HG03159 (cell line): ENCODE results near the gene RAD17.
"Not testable (repeated sequence)": the region's sequence is repeated elsewhere in the genome, so short reads cannot be mapped to it uniquely, and the experiment has no call there.

Experiments used
- ATAC-seq: cut with Tn5 transposase; IDR thresholded peaks from one replicate; pipeline ENCODE4 v1.9.1; 2021; ENCODE audit warnings: mild to moderate bottlenecking, moderate library complexity; ENCODE audit not compliant: unreplicated experiment

The RAD17 gene

DNA sequence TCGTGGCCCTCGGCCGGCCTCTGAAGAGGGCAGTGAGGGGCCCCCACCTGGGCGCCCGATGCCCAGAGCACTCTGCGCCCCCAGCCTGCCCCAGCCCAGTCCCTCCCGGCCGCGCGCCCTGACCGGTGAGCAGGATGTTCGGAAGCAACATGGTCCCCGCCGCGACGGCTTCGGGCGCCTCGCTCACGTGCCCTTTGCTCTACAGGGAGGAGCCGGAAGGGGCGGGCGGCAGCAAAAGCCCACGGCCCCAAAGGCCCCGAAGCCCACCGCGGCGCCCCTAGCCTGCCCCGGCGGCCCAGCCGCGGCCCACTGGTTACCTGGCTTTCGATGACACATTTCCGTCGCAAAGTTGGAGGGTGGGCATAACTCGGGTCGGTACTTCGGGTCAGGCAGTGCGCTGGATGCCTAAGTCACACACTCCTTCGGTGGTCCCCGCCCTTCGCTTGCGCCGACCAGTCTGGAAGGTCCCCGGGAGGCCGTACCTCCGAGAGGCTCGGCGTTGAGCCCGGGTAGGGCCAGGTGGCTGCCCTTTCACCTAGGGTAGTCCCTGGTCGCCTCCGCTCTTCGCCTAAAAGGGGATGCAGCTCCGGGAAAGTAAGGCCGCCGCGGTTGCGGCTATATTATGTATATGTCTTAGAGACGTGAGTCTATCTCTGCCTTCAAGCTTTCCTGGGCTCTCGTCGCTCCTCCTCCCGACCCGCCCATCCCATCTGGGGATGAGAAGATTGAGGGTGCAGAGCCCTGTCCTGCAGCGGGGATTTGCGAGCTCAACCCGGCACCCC is at the start of gene RAD17, which contains the start of the genes AK6 and TAF9:
Gene RAD17 (plus strand): TSS at position 479 of the 782 bp plus-strand sequence. CDS start 2,391 bp downstream, outside the sequence.
Gene AK6 (minus strand): TSS at position 181 of the 782 bp plus-strand sequence. CDS start 30 bp downstream, at position 151.
Gene TAF9 (minus strand): TSS at position 181 of the 782 bp plus-strand sequence. CDS start 3,783 bp downstream, outside the sequence.
- ATAC-seq: peak; percentile 94

DNA sequence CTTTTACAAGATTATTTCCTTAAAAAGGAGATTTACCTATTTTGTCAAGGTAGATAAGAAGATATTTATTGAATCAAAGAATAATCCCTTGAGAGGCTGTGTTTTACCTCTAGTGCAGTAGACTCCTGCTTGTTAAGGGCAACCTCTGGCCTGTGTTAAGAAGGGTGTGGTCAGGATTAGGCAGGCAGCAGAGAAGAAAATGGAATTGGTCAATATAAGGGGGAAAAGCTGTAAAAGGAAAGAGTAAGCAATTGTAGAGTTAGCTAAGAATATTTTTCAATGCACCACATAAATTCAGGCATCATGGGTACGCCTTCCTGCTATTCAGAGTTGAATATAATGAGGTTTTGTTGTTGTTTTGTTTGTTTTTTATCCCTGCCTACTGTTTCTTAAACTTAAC is 43.3 kb upstream of the RAD17 start:
- ATAC-seq: no peak

- ATAC-seq: no peak
Measured at GRCh38 chr5:69329905-69330489, 39.6 kb upstream of the RAD17 start.

GRCh38 chr5:69331528-69332445 is 37.8 kb upstream of the RAD17 start:
- ATAC-seq: no peak

DNA sequence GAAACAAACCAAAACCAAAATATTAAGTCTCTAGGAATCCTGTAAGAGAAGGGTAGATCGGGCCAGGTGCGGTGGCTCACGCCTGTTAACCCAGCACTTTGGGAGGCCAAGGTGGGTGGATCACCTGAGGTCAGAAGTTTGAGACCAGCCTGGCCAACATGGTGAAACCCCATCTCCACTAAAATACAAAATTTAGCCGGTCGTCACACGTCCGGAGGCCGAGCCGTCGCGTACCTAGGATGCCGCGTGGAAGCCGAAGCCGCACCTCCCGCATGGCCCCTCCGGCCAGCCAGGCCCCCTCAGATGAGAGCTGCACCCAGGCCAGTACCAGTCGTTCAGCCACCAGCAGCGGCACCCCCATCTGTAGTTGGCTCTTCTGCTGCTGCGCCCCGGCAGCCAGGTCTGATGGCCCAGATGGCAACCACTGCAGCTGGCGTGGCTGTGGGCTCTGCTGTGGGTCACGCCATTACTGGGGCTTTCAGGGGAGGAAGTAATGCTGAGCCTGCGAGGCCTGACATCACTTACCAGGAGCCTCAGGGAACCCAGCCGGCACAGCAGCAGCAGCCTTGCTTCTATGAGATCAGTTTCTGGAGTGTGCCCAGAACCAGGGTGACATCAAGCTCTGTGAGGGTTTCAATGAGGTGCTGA is 35.8 kb upstream of the RAD17 start:
- ATAC-seq: not testable (repeated sequence)

- no peak for ATAC-seq
Measured at GRCh38 chr5:69334793-69335268, 34.8 kb upstream of the RAD17 start.

- ATAC-seq: no peak
Measured at GRCh38 chr5:69335341-69335935, 34.2 kb upstream of the RAD17 start.

GRCh38 chr5:69341520-69342161 is 28.0 kb upstream of the RAD17 start:
- no peak for ATAC-seq

GRCh38 chr5:69343083-69343482 is 26.5 kb upstream of the RAD17 start:
- no peak for ATAC-seq

- ATAC-seq: no peak
Measured at GRCh38 chr5:69350664-69351063, 19.0 kb upstream of the RAD17 start.

DNA sequence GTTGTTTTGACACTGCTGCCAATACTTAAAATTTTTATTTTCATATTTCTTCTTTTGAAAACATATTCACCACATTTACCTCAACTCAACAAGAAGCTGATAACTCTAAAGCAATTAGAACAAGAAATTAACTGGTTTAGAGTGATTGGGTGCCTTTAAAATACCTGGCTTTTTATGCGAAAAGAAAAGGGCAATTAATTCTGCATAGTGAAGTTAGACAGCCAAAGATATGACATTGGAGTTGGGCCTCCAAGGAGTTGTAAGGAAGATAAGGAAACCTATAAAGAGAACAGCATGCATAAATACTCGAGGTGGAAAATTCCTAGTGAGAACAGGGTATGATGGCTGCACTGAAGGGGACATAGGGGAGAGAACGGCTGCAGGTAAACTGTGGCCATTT is 9.9 kb upstream of the RAD17 start:
- ATAC-seq: no peak

DNA sequence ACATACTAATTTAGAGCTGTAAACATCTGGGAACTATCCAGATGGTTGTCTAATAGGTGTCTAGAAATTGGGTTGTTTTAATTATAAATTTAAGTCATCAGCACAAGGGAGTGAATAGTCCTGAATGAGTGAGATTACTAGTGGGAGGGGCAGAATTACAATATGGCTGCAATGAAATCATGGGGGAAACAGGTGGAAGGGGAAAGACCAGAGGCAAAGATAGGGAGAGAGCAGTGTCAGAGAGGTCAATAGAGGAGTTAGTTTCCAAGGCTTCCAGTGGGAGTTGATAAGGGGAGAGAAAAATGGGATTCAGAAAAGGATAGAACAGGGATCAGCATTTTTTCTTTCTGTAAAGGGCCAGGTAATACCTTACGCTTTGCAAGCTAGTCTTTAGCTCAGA is 9.2 kb upstream of the RAD17 start:
- no peak for ATAC-seq

DNA sequence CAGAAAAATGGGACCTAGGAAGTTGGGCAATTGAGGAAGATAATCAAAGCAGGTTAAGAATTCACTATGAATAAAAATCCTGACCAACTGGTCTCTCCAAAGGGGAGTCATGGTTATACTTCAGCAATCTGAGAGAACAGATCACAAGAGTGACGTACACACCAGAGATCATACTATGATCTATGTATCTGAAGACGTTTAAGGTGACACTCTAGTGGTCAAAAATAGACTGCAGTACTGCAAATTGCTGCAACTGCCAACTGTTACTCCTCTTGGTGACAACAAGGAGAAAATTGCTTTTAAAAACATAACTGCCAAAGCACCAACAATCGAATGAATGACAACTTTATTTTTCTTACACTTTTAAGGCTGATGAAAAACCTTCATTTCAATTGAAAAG is 5.2 kb upstream of the RAD17 start:
- peak; percentile 42 for ATAC-seq

GRCh38 chr5:69364850-69365249 is 4.8 kb upstream of the RAD17 start:
- ATAC-seq: no peak

DNA sequence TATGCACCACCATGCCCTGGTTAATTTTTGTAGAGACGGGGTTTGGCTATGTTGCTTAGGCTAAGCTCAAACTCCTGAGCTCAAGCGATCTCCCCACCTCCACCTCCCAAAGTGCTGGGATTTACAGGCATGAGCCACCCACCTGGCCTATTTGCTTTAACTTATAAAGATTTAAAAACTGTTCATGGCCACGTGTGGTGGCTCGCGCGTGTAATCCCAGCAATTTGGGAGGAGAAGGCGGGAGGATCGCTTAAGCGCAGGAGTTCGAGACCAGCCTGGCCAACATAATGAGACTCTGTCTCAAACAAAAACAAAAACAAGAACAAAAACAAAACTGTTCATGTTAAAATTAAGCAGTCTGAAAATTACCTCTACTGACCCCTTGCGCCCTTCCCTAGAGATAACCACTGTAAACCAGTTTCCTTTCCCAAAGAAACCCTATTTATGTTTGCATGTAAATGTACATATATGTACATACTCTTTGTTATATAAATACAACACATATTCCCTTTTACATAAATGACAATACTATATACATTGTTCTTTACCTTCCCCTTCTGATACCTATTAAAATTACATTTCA is 1.8 kb upstream of the RAD17 start:
- no peak for ATAC-seq

DNA sequence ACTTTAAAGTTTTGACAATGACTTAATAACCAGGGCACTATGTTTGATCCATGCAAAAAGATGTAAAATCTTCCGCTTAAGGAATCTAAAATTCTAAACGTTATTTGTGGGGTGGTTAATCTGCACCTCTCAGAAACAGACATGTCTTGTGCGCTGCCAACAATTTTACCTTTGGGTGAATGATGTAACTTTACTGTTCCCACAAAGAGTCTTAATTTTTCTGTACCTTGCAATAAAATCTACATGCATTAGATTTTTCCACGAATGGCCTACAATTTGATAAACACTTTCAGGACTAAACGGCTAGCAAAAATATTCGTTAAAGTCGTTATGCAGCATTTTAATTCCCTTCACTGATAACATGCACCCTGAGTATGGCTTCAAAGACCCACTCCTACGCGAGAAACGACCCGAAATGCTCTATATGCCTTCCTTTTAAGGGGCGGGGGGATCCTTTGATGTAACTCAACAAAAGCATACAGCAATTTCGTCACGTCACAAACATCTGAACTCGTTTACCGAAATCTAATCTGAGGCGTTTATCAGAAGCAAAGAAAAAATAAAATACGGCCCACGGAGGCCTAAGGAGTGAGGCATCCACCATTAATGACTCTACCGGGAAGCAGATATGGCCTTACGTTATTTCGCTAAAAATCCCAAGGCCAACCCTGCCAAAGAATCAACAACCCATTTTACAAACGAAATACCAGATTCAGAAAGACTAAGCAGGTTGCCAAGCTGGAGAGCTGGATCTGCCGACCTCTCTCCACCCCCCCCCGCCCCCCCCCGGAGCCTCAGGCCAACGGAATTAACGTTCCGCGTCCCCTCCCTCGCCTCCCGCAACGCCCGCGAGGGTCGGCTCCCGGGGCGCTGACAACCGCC is 919 bp upstream of the RAD17 start:
- ATAC-seq: peak; percentile 22

- not testable (repeated sequence) for ATAC-seq
Measured at GRCh38 chr5:69370335-69370734, 717 bp downstream of the RAD17 start.

DNA sequence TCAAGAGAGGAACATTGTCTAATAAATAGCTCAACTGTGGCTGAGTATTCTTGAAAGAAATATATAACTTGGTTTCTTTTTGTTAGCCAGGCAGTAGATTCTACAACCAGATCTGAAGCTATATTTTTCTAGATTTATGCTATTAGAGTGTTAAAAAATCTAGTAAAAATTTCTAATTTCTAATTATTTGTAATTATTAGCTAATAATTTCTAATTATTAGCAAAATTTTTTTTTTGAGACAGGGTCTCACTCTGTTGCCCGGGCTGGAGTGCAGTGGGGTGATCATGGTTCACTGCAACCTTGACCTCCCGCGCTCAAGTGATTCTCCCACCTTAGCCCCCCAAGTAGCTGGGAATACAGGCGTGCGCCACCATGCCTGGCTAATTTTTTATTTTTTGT is 2.8 kb downstream of the RAD17 start:
- no peak for ATAC-seq
